ENCODE results near the gene ATXN2L.
"Not testable (repeated sequence)": the region's sequence is repeated elsewhere in the genome, so short reads cannot be mapped to it uniquely, and the experiment has no call there.

Gene ATXN2L

DNA sequence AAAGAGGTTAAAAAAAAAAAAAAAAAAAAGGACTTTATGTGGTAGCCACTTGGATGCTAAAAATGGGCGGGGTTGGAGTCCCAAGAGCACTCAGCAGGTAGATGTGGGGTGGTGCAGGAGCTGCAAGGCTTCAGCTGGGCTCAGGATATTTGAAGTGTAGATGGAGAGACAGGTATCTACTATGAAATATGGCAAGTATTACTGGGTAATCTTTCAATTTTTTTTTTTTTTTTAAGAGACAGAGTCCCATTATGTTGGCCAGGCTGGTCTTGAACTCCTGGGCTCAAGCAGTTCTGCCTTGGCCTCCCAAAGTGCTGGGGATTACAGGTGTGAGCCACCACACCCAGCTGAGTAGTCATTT, 15.7 kb downstream of the ATXN2L start:
- no peak for DNase-seq

DNA sequence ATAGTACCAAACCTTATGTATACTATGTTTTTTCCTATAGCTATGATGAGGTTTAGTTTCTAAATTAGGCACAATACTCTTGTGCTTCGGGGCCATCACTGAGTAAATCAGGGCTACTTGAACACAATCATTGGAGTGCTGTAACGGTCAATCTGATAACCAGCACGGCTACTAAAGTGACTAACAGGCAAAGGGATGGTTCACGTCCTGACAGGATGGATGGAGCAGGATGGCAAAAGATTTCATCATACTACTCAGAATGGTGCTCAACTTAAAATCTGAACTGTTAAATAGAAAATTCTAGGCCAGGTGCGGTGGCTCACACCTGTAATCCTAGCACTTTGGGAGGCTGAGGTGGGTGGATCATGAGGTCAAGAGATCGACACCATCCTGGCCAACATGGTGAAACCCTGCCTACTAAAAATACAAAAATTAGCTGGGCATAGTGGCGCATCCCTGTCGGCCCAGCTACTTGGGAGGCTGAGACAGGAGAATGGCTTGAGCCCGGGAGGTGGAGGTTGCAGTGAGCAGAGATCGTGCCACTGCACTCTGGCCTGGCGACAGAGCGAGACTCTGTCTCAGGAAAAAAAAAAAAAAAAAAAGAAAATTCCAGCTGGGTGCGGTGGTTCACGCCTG, 16.3 kb downstream of the ATXN2L start:
- DNase-seq: no peak

DNA sequence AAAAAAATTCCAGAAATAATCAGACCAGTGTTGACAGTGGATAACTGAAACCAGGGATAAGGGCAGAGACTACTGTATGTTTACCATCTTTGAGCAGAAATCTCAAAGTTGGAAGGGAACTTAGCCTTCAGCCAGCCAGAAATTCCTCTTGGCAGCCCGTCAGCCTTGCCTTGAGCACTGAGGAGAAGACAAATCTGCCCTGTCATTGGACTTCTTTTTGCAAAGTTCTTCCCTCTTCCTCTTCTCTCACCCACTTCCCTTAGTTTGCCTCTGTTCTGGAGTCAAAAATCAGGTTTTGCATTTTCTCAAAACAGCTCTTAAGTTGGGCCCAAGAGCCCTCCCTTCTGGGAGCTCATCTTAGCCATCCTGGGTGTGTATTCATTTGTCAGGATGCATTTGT, 17.1 kb downstream of the ATXN2L start:
- no peak for DNase-seq

DNA sequence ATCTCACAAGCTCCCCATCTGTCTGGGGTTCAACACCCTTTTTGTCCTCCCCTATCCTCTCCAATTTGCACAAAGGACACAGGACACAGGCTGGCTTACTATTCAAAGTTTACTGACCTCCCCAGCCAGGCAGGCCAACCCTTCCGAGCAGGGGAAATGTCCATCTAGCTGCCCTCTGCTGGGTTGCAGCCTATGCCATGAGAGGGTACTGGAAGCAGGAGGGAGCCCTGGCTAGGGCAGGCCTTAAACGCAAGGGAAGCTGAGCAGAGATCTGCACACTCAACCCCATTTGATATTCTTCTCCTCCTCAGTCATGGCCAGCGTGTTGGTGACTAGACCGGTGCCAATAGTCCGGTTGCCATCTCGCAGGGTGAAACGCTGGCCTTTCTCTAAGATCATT, 19.9 kb downstream of the ATXN2L start:
- DNase-seq: no peak

DNA sequence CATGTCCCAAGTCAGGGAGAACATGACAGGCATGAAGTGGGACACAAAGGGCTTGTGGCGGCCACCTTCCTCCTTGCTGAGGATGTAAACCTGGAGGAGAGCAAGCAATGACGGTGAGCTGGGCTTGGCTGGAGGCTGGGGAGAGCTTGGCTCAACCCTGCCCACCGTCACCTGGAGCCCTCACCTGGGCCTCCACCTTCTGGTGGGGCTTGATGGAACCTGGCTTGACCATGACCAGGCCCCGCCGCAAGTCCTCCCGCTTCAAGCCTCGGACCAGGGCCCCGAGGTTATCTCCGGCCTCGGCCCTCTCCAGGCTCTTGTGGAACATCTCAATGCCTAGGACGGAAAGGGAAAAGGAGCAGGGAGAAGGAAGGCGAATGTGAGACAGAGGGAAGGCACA, 21.0 kb downstream of the ATXN2L start:
- no peak for DNase-seq

DNA sequence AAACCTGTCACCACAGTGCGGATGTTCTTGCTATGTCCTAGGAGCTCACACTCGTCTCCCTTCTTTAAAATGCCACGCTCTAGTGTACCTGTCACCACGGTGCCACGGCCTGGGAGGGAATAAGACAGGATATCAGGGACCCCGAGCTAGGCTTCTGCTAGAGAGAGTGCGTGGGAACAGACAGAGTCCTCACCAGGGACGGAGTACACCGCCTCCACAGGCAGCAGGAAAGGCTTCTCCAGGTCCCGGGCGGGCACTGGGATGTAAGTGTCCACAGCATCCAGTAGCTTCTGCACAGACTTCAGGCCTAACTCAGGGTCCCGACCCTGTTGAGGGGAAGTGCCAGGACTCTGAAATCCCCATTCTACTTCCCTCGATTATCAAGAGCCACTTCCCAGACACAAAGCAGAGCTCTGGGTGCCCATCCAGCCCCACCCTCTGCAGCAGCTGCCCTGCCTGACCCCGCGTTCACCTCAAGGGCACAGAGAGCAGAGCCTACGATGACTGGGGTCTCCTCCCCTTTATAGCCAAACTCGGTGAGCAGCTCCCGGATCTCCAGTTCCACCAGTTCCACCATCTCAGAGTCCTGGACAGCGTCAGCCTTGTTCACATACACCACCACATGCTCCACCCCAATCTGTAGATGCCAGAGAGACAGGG, 21.6 kb downstream of the ATXN2L start:
- DNase-seq: no peak

DNA sequence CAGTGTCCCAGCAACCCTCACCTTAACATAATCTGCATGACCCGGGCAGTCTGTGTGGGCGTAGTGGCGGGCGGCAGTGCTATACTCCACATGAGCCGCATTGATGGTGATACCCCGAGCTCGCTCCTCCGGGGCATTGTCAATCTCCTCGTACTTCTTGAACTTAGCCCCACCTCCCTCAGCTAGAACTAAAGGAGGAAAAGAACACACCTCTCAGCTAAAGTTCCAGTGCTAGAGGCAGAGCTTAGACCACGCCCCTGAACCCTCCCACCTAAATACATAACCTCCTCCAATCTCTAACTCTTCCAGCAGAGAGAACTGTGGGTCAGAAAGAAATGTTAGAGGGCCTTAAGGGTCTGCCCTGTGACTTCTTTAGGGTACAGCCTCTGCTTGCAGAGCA, 22.5 kb downstream of the ATXN2L start:
- peak; percentile 54 to 55 for DNase-seq

DNA sequence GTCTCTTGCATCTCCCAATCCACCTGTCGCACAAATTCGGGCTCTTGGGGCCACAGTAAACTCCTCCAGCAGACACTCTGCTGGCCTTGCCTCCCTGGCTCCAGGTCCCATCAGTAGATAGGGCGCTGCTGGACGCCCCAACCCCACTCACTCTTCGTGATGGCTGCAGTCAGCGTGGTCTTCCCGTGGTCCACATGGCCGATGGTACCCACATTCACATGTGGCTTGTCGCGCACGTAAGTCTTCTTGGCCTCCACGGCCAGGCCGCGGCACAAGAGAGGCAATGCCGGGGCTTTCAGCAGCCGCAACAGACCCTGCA, 22.9 kb downstream of the ATXN2L start:
- DNase-seq: no peak

DNA sequence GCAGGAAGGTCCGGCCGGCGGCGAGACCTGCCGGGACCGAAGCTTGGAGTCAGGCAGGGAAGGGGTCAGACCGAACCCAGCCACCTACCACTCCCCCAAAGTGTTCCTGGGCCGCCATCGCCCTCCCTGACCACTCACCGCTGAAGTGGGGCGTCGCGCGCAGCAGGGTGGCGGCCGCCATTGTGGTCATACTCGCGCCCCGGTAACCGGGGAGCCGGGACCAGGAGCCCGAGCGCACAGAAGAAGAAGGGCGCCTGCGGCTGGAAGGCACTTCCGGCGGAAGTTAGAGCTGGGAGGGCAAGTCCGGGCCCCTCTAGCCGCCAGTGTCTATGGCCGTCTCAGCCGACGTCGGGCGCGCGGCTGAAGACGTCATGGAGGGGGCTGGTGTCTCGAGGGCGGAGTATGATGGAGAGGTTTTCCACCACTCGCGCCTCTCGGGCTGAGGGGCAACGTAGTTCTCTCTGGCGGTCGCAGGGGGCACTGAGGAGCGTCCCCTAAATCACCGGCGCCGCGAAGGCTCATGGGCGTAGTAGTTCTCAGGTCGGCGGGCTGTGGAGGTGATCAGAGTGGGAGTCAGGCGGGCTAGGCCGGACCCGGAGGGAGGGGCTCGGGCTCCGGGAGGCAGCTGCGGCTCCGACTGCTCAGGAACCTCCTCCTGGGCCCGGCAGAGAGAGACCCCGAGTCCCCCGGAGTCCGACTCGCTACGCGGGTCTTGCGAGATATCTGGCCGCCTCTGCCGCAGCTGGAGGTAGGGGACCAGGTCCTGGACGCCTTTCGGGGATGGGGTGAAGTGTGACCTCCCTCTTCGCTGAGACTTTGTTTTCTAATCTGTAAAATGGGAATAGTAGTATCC, 23.5 kb downstream of the ATXN2L start, which contains the start of gene TUFM:
Gene TUFM, minus strand, starts transcription at position 269 of the 853 bp plus-strand sequence. Its CDS starts 79 bp downstream, at position 190.
- DNase-seq: peak; percentile 97 to 98

DNA sequence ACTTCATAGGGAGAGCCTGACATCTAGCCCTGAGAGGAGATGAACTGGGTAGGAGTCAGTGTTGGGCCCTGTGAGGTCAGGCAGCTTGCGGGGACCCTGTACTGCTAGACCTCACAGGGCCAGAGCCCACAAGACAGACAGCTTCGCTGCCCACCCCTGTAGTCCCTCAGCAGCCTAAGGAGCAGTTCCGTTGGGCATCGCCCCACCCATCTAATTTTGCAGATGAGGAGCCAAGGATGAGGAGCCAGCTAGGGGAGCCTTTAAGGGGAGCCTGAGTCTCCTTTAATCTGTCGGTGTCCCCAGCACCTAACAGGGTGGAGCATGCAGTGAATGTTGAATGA, 24.1 kb downstream of the ATXN2L start:
- DNase-seq: no peak

DNA sequence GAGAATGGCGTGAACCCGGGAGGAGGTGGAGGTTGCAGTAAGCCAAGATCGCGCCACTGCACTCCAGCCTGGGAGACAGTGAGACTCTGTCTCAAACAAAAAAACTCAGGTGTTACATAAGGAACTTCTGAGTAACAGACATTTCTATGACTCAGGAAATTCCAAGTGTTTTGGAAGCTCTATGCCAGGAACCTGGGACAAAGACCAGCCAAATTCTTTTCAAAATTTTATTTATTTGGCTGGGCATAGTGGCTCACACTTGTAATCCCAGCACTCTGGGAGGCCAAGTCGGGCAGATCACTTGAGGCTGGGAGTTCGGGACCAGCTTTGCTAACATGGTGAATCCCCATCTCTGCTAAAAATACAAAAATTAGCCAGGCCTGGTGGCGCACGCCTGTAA, 35.6 kb downstream of the ATXN2L start:
- no peak for DNase-seq

DNA sequence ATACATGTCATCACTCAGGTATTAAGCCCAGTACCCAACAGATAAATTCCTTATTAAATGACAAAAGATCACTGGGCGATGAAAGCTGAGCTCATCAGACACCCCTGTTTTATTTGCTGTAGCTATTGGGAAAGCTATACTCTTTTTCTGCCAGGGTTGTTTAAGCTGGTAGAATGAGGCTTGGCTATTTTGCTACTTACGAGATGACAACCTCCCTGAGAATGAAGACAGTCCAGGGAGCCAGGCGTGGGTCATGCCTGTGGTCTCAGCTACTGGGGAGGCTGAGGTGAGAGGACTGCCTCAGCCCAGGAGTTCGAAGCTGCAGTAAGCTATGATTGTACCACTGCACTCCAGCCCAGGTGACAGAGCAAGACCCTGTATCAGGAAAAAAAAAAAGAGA, 36.5 kb downstream of the ATXN2L start:
- no peak for DNase-seq

DNA sequence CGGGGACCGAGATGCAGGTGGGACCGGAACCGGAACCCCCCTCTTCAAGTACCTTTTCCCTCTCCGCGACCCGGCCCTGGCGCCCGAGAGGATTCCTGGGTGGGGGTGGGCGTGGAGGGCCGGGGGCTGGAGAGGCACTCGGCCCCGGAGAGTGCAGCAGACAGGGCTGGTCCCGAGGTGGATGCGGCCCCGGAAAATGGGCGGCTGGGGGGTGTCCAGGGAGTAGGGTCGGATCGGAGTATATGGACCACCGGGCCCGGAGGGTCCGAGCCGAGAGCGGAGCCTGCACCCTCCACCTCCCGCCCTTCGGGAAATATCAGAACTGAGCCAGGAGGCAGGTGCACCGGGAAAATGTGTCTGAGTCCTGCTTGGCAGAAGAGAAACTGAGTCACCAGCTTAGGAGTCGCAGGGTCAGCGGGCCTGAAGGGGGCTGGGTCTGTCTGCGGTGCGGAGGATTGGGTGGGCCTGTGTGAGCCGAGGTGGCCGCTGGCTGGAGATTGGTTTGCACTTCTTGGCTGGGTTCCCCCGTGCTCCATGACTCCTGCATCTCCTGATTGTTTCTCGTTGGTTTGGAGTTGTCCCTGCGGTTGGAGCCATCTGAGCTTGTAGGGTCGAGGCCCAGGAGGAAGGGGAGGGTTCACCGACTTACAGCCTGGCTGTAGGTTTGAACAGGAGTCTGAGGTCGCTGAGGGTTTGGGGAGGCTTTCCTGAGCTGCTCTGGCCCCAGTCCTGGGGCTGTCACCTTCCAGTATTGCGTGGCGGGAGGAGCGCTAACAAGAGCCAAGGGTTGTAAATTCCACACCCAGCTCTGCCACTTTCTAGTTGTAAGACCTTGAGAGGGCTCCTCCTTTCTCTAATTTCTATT, 41.4 kb downstream of the ATXN2L start:
- no peak for DNase-seq

DNA sequence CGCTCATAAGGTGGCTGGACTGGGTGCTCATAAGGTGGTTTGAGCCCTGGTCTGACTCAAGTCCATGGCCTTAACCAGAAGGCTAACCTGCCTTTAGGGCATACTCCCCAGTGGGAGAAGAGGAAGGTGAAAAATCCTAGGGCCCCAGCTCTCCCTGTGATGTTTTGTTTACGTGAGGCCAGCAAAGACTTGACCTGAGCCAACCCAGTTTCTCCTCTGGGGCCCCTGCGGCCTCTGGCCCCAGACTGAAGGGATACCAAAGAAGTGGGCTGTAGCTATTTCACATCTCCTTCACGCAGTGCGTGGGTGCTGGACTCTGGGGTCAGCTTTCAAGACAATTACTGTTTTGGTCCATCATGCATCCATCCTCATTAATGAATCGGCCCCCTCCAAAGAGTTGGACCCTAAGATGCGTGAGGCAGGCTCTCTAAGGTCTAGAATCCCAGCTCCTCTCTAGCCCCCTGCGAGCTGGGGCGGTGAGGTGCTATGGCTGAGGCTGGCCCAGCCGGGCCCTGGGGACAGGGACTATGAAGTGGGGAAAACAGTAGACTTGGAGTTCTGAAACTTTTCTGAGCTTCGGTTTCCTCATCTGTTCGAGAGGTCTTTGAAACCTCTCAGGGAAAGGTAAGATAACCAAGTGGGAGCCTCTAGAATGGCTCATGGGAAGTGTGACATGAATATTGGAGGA, 42.3 kb downstream of the ATXN2L start:
- DNase-seq: no peak

DNA sequence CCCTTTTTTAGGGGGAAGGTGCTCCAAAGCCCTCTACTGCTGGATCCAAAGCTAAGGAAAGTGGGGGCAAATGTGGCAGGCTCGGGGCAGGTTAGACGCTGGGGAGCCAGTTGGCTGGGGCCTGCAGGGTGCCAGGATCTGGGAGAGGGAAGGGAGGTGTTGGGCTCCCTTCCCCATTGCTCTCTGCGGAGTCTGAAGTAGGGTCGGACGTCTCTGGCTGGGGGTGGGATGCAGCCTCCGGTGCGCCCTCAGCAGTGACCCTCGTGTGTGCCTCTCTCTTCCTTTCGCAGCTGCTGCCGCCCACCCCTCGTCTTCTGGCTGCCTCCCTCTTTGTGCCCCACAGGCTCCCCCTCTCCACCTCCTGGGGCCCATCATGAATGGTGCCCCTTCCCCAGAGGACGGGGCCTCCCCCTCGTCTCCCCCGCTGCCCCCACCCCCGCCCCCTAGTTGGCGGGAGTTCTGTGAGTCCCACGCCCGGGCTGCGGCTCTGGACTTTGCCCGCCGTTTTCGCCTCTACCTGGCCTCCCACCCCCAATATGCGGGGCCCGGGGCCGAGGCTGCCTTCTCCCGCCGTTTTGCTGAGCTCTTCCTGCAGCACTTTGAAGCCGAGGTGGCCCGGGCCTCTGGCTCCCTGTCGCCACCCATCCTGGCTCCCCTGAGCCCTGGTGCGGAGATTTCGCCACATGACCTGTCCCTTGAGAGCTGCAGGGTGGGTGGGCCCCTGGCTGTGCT, 43.1 kb downstream of the ATXN2L start:
- DNase-seq: no peak

DNA sequence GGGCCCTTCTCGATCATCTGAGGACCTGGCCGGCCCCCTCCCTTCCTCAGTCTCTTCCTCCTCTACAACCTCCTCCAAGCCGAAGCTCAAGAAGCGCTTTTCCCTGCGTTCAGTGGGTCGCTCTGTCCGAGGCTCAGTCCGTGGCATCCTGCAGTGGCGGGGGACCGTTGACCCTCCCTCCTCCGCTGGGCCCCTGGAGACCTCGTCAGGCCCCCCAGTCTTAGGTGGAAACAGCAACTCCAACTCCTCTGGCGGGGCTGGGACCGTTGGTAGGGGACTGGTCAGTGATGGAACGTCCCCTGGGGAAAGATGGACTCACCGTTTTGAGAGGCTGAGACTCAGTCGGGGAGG, 43.6 kb downstream of the ATXN2L start:
- DNase-seq: no peak

DNA sequence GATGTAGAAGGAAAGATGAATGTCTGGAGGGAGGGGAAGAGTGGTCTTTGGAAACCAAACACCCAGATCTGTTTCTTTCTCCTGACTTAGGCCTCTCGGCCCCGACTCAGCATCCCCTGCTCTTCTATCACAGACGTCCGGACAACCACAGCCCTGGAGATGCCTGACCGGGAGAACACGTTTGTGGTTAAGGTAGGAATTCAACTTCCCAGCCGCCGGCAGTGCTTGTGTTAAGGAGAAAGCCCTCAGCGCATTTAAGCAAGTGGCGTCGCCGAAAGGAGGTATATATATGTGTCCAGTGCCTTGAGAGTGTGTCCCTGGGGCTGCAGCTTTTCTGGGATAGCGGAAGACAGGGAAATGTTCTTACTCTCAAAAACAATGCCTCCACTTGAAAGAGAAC, 44.4 kb downstream of the ATXN2L start:
- DNase-seq: no peak

DNA sequence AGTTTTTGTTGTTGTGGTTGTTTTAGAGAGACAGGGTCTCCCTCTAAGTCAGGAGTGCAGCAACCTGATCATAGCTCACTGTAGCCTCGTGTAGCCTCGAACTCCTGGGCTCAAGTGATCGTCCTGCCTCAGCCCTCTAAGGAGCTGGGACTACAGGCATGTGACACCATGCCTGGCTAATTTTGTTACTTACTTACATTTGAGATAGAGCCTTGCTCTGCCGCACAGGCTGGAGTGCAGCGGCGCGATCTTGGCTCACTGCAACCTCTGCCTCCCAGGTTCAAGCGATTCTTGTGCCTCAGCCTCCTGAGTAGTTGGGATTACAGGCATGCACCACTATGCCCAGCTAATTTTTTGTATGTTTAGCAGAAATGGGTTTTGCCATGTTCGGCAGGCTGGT, 44.8 kb downstream of the ATXN2L start:
- DNase-seq: not testable (repeated sequence)

DNA sequence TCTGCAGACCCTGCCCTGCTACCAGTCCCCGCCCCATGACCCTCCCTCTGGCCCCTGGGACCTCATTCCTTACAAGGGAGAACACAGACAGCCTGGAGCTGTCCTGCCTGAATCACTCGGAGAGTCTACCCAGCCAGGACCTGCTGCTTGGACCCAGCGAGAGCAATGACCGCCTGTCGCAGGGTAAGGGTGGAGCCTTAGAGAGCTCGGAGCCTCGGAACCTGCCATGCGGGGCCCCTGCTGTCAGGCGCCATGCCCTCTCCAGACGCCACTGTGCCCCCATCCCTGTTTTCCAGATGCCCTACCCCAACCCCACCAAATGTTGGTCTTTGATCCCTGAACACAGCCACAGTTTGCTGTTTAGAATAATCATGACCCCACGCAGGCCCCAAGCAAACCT, 46.4 kb downstream of the ATXN2L start:
- DNase-seq: no peak

DNA sequence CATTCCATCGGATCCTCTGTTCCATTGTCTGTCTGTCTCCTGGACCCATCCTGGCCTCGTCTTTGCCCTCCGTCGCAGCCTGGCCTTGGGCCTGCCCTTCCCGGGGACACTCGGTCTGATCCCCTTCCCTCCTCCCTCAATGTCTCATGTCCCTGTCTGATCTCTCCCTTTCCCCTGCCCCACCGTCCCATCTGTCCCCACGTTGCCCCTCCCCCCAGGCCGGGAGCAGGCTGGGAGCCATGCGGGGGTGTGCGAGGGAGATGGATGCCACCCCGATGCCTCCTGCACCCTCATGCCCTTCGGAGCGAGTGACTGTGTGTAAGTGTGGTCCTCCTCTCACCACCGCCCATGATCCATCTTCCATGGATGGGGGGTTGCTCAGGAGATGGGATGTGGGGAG, 50.2 kb downstream of the ATXN2L start:
- no peak for DNase-seq

DNA sequence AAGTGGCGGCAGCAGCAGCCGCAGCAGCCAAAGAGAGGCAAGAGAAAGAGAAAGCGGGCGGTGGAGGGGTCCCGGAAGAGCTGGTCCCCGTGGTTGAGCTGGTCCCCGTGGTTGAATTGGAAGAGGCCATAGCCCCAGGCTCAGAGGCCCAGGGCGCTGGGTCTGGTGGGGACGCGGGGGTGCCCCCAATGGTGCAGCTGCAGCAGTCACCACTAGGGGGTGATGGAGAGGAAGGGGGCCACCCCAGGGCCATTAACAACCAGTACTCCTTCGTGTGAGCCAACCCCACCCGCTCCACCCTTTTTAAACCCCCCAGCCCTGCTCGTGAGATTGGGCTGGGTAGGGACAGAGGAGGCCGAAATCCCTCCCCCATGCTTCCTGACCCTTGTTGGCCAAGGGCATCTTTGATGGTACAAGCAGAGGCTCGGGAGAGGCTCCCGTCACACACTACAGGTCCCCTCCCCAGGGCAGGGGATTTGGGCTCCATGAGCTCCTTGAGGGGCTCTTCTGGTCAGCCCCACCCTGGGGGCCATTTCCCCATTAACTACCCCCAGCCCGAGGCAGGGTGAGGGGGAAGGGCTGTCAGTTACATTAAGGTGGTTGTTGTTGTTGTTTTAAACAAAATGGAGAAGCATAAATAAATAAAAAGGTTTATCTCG, 50.9 kb downstream of the ATXN2L start:
- DNase-seq: peak; percentile 76 to 80

DNA sequence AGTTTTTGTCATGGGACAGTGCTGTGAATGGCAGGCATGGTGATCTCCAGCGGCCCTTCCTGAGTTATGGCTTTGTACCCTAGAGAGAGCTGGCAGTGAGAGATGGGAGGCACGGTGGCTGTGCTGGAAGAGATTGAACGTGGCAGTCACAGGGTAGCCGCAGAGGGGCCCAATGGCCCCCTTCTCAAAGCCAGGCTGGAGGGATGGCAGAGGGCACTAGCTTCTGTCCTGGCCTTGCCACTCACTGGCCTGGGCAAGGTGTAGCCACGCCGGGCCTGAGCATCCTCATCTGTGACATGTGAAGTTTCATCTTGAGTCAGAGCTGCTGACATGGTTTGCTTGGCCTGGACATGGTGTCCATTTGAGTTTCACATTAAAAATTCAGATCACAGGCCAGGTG, 51.6 kb downstream of the ATXN2L start:
- no peak for DNase-seq

All from activated T-cell treated with anti-CD3 and anti-CD28 coated beads, Interleukin-2, amount 50 U/mL, for 48 hours (primary cell).